SU-DHL-6 (cell line): ENCODE measurements around the gene SNX25.

Source experiments
- EZH2phosphoT487 ChIP-seq: fragments of 200-600 bp; sonication (generic), shearing (Covaris generic); conservative IDR thresholded peaks from 2 replicates; pipeline ENCODE4 v1.6.1; 2018; ENCODE audit warnings: mild to moderate bottlenecking, antibody characterized with exemption, low read length, moderate library complexity, mixed read lengths
- TF ChIP-seq, protein P1 (sequence below): fragments of 200-600 bp; sonication (generic); IDR thresholded peaks from one replicate; pipeline ENCODE4 v1.5.1; 2017; ENCODE audit warnings: antibody characterized with exemption, mild to moderate bottlenecking, low read length, moderate library complexity; ENCODE audit not compliant: insufficient read depth, poor library complexity, severe bottlenecking

DNA sequence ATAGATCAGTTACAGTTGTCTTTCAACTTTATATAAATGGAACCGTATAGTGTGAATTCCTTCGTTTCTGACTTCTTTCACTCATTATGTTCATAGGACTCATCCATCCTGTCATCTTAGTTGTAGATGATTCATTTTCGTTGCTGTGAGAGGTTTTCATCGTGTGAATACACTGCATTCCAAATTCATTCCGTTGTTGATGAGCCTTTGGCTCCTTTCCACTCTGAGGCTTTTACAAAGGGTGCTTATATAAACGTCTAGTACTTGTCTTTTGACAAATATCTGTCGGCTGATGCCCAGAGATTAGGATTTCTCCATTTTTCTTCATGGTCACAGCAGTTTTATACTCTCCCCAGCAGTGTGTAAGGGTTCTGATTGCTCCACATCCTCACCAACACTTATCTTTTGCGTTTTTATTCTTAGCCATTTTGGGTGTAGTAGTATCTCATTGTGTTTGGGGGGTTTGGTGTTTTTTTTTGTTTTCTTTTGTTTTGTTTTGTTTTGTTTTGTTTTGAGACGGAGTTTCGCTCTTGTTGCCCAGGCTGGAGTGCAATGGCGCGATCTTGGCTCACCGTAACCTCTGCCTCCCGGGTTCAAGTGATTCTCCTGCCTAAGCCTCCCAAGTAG, 137.7 kb downstream of the SNX25 start:
- TF ChIP-seq, protein P1, sequence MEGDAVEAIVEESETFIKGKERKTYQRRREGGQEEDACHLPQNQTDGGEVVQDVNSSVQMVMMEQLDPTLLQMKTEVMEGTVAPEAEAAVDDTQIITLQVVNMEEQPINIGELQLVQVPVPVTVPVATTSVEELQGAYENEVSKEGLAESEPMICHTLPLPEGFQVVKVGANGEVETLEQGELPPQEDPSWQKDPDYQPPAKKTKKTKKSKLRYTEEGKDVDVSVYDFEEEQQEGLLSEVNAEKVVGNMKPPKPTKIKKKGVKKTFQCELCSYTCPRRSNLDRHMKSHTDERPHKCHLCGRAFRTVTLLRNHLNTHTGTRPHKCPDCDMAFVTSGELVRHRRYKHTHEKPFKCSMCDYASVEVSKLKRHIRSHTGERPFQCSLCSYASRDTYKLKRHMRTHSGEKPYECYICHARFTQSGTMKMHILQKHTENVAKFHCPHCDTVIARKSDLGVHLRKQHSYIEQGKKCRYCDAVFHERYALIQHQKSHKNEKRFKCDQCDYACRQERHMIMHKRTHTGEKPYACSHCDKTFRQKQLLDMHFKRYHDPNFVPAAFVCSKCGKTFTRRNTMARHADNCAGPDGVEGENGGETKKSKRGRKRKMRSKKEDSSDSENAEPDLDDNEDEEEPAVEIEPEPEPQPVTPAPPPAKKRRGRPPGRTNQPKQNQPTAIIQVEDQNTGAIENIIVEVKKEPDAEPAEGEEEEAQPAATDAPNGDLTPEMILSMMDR = no peak
- no peak for TF ChIP-seq EZH2phosphoT487
